Fibroblast of peridontal ligament (primary cell): ENCODE data around the gene C10orf88.

Experiments
- DNase-seq: peaks from one replicate; pipeline ENCODE4 v3.0.0-alpha.2; 2010; ENCODE audit errors: extremely low read depth

Gene C10orf88

GRCh38 chr10:122953902-122954730 lies at the start of gene C10orf88:
Gene C10orf88 (minus strand): TSS chr10:122954227. CDS start chr10:122954178, 49 bp downstream.
- DNase-seq, result peak; percentile 99

DNA sequence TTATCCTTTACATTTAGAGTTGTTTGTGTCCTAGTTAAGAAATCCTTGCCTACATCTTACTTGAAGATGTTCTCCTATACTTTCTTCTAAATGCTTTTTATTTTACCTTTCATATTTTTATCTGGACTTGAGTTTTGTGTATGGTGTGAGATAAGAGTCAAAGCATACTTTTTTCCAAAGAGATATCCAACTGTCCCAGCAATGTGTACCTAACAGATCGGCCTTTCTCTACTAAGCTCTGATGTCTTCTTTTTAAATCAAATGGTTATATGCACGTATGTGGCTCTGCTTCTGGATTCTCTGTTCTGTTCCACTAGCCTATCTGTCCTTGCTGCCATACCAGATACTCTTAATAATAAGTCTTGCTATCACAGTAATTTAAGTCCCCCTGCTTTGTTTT lies 47.3 kb upstream of the C10orf88 start:
- no peak for DNase-seq

DNA sequence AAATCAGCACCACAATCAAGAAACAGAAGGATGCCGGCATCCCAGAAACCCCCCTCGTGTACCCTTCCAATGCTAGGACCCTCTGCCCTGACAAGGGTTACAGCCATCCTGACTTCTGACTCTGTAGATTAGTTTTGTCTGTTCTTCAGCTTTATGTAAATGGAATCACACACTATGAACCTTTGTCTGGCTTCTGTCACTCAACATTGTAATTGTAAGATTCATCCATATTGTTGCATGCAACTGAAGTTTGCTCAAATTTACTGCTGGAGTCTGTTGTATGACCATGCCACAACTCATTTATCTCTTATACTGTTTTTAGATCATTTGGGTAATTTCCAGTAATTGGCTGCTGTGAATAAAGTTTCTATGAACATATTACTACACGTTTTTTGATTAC lies 46.1 kb upstream of the C10orf88 start:
- no peak for DNase-seq

GRCh38 chr10:122999347-122999746 lies 45.3 kb upstream of the C10orf88 start:
- DNase-seq, result peak; percentile 3

DNA sequence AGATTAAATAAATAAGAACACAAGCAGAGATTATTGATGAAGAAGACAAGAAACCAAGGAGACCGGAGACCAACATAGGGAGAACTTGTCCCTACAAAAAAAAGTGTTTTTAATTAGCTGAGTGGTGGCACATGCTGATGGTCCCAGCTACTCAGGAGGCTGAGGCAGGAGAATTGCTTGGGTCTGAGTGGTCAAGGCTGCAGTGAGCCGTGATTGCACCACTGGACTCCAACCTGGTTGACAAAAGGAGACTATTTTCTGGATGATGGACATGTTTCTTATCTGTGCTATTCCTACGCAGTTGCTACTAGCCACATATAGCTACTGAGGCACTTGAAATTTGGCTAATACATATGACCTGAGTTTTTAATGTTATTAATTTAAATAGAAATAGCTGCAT lies 44.9 kb upstream of the C10orf88 start:
- DNase-seq, result no peak

- no peak for DNase-seq
These were observed 44.4 kb upstream of the C10orf88 start for GRCh38 chr10:122998360-122998917.

- DNase-seq, result no peak
These were observed 43.8 kb upstream of the C10orf88 start for GRCh38 chr10:122997864-122998263.

DNA sequence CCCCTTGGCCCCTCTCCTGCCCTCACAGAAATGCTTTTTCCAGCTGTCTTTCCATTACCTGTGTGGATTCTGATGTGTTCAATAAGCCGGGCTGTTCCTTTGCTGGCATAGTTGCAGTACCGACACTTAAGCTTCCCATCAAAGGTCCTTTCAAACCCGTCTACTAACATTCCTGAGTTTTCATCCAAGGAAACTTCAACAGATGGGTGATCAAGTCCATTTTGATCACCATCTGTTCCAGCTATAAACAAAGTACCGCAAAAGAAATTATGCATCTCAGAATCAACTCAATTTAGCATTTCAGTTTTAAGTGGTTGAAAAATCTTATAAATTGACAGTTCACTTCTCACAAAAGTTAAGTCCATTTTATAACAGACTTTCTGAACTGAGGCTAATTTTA lies 41.9 kb upstream of the C10orf88 start:
- no peak for DNase-seq

- DNase-seq, result no peak
These were observed 39.8 kb upstream of the C10orf88 start for GRCh38 chr10:122993797-122994336.

DNA sequence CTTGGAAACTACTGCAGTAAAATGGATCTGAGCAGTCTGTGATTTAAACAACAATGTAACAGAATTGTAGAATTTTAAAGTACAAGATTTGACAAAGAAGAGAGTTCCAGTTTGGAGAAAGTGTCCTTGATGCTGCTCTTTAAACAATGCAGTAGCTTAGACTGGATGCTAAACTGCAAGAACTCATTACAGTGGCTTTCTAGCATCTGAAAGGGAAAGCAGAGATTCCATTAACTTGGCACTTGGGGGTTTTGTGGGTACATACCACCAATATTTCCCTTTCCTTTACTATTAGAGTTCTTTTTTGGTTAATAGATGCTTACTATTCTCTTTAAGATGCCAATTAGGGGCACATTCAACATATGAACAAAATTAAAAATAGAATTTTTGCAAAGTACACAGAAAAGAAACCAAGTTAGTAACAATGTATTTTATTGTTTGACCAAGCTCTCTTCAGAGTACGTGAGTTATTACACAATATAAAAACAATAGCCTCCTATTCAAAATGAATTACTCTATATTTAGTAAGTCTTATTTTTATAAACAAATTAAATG lies 38.1 kb upstream of the C10orf88 start:
- DNase-seq, result no peak

DNA sequence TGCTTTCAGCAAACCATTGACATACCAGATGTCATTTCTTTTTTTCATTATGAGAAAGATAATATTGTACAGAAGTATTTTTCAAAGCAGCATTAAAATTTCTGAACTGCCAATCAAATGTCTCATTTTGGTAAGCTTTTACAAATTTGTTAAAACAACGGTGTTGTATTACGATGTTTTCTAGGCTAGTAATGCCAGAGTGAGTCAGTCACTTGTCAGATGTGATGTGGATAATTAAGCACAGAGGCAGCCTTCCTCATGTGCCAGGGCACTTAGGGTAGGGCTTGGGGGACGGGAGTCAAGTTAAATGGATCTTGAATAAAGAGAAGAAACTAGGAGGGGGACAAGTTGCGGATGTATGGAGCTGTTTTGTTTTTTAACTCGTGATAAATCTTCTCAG lies 36.3 kb upstream of the C10orf88 start:
- DNase-seq, result peak; percentile 27

DNA sequence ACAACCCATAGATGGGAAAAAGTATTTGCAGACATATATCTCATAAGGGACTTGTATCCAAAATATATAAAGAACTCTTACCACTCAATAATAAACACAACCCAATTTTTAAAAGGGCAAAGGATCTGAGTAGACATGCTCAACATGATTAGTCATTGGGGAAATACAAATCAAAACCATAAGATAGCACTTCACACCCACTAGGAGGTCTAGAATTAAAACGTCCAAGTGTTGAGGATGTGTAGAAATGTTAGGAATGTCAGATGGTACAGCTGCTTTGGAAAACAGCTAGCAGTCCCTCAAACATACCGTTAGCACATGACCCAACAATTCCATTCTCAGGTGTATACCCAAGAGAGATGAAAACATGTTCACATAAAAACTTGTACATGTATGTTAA lies 34.5 kb upstream of the C10orf88 start:
- DNase-seq, result no peak

- no peak for DNase-seq
These were observed 32.3 kb upstream of the C10orf88 start for GRCh38 chr10:122986335-122986734.

- DNase-seq, result no peak
These were observed 30.7 kb upstream of the C10orf88 start for GRCh38 chr10:122984708-122985107.

- no peak for DNase-seq
These were observed 29.9 kb upstream of the C10orf88 start for GRCh38 chr10:122983898-122984297.

DNA sequence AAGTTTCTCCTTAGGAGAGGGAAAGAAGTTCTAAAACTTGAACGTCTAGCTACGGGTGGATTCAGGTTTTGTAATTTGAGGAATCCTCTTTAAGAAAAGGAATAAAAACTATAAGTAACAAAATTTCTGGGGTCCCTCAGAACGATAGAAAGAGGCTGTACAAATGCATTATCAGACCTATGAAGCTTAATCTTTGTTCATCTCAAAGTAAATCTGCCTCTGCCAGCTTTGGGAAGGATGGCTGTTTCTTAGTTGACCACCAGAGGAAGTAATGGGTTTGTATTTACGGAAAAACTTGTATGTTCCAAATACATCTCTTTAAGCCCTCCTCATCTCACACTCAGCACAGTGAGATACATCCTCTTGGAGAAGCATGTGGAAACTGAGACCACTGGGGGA lies 27.0 kb upstream of the C10orf88 start:
- peak; percentile 72 for DNase-seq

- peak; percentile 92 for DNase-seq
These were observed 26.4 kb upstream of the C10orf88 start, which contains the start of gene PSTK for GRCh38 chr10:122980209-122981065. Gene PSTK (plus strand): TSS chr10:122980401. CDS start chr10:122980480, 79 bp downstream.

DNA sequence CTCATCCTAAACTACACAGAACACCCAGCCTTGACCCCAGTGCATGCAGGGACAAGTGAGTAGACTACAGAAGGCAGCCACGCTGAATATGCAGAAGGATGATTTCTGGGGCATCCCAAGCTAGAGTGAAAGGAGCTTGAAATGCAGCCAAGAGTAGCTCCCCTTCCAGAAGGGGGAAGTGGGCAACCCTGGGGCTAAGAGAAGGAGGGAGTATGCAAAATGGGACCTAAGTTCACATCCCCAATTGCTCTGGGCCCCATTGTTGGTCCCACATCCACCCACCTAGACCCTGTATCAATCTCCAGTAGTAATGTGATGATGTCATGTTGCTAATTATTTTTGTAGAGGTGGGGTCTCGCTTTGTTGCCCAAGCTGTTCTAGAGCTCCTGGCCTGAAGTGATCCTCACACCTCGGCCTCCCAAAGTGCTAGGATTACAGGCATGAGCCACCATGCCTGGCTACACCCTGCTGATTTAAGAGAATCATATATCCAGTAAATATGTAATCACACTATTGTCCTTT lies 20.6 kb upstream of the C10orf88 start:
- no peak for DNase-seq

- DNase-seq, result no peak
These were observed 20.0 kb upstream of the C10orf88 start for GRCh38 chr10:122974023-122974422.

DNA sequence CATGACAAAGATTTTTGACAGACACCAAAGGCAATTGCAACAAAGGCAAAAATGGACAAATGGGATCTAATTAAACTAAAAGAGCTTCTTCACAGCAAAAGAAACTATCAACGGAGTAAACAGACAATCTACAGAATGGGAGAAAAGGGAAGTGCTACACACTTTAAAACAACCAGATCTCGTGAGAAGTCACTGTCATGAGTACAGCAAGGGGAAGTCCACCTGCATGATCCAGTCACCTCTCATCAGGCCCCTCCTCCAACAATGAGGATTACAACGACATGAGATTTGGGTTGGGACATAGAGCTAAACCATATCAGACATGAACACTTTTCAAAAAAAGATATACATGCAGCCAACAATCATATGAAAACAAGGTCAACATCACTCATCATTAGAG lies 14.7 kb upstream of the C10orf88 start:
- DNase-seq, result no peak

- DNase-seq, result no peak
These were observed 12.9 kb upstream of the C10orf88 start for GRCh38 chr10:122966879-122967278.

GRCh38 chr10:122962405-122962804 lies 8.4 kb upstream of the C10orf88 start:
- DNase-seq, result no peak
